ENCODE measurements around the gene TANGO2. TPM values are rescaled to one million over a fixed set of nuclear protein-coding genes. Genes with fewer than 3 reads are reported as not detected.

The TANGO2 gene, protein sequence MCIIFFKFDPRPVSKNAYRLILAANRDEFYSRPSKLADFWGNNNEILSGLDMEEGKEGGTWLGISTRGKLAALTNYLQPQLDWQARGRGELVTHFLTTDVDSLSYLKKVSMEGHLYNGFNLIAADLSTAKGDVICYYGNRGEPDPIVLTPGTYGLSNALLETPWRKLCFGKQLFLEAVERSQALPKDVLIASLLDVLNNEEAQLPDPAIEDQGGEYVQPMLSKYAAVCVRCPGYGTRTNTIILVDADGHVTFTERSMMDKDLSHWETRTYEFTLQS
- 28.7 and 31.5 TPM in 2 replicates for total RNA-seq

DNA sequence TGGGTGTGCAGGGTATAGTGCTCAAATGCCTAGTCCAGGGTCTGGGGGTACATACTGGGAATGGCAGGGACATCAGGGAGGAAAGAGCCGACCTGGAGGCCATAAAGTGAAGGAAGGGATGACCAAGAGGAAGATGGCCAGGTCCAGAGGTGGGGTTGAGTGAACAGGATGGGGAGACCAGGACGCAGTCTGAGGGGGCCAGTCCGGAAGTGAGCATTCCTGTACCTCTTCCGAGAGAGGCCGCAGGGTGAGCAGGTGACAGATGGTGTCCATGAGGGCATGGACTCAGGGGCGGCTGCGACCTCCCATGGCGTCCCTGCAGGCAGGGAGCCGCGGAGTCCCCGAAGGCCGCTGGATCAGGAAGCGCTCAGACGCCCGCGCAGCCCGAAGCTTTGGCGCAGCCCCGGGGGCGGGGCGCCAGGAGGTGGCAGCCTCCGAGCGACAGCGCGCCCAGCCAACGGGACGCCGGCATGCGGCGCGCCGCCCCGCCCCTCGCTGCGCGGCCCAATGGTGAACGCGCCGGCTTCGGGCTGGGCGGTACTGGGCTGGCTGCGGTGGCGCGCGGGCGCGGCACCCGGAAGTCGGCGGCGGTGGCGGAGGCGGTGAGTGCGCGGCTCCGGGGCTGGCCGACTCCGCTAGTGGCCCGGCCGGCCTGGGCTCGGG is at the start of gene TANGO2:
TANGO2 (plus strand) TSS at position 578 of the 663 bp plus-strand sequence. CDS start 15,689 bp downstream, outside the sequence.

DNA sequence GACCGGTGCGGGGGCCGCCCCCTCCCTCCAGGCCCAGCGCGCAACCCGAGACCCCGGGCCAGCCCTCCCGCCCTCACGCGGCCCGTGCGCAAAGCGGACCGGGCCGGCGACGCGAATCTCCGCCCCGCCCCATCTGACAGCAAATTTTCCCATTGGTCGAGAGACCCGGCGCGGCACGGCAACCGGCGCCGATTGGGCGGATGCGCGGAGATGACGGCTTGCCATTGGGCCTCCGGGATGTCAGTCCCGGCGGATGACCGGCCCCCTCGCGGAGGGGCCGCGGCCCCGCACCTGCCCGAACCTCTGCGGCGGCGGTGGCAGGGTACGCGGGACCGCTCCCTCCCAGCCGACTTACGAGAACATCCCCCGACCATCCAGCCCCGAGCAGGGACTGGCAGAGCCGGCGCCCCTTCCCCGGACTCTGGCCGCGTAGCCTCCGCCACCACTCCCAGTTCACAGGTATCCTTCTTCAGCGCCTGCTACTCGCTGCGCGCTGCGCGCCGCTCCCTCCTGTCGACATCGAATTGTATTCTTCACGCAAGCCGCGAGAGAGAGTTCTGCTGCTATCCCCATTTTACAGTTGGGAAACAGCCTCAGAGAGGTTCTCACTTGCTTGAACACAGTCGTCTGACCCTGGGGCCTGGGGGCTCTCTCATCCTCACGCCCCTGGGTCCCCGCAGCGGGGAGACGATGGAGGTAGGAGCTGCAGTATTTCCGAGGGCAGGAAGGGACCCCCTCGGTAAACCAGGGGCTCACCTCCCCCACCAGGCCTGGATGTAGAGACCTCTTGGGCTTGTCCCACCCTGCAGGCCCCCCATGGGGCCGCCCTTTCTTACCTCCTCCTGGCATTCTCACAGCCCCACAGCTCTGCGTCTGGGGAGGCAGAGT is 3.9 kb upstream of the TANGO2 start, which contains the start of gene ARVCF:
ARVCF (minus strand) TSS at position 90 of the 888 bp plus-strand sequence. CDS start 26,029 bp downstream, outside the sequence.

DNA sequence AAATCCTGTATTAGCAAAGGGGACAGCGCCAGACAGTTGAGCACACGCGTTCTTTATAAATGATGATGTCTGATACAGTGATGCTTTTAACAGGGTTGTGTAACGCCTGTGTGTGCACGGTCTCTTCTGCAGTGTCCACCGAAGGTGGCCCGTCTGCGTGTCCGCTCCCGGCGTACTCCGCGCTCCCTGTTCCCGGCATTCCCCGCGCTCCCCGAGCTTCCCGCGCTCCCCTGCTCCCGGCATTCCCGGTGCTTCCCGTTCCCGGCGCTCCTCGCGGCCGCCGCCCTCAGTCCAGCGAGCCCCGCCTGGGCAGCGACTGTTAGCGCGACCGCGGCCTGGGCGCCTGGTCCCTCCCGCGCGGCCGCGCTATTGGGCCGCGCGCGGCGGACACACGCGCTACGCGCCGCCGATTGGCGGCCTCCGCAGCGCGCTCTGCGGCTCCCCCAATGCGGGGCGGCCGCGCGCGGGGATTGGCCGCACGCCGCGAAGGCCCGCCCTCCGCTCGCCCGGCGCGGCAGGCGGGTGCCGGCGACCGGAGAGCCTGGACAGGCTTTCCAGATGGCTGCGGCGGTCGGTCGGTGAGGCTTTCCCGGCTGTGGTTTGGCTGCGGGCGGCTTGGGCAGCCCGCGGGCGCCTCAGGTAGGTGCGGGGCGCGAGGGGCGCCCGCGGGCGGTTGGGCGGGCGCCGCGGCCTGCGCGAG is 59.0 kb downstream of the TANGO2 start, which contains the start of gene DGCR8:
DGCR8 (plus strand) TSS at position 497 of the 700 bp plus-strand sequence. CDS start 5,723 bp downstream, outside the sequence.

DNA sequence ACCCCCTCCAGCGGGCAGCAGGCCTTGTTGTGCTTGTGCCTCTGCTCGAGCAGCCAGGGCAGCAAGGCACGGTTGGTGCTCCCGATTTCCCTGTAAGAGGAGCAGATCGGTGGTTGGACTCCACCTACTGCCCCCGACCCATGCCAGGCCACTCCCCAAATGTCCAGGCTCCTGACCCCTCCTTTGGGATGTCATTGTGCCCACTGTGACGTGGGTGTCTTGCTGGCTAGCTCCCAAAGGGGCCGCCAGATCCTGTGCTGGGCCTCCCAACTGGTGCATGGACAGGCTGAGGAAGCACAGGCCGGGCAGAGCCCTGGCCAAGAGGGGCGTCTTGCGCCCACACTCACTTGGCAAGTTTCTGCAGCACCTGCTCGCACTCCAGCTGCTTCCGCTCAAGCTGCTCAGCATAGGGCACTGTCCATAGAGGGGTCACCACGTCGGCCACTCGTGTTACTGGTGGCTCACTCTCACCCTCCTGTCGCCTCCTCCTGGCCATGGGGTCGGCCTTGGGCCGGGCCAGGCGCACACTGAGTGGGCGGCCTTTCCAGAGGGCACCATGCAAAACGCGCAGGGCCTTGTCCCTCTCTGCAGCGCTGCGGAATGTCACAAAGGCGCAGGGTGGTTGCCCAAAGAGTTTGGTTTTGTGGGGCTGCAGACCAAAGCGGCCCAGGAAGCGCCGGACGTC is 94.9 kb downstream of the TANGO2 start, which contains the start of gene RANBP1:
RANBP1 (plus strand) TSS at position 414 of the 685 bp plus-strand sequence; CDS start at position 495, 81 bp downstream.

Small RNA genes within 50 kb of the gene (small RNA-seq; reads per million reads assigned to genes)
- 102 reads per million, percentile 98 among the genes with 10 or more reads in this experiment for gene MIR185
- gene MIR6816: 0.25 reads per million
- not detected for gene RF00017

Other genes starting within 250 kb of the TANGO2 start
- gene GNB1L, start 166.2 kb upstream of the TANGO2 start, total RNA-seq: 5.7 and 7.0 TPM in 2 replicates
- gene RTL10, start 166.2 kb upstream of the TANGO2 start, total RNA-seq: 9.9 and 15.2 TPM in 2 replicates
- gene COMT, start 79.3 kb upstream of the TANGO2 start, total RNA-seq: 86.4 and 136 TPM in 2 replicates
- gene TXNRD2, start 79.3 kb upstream of the TANGO2 start, total RNA-seq: 20.9 and 31.3 TPM in 2 replicates
- 2.6 and 3.3 TPM in 2 replicates for gene ARVCF, start 4.3 kb upstream of the TANGO2 start, total RNA-seq
- gene DGCR8, start 59.1 kb downstream of the TANGO2 start, total RNA-seq: 17.6 and 30.1 TPM in 2 replicates
- 221 and 271 TPM in 2 replicates for gene RANBP1, start 95.0 kb downstream of the TANGO2 start, total RNA-seq
- gene TRMT2A, start 96.1 kb downstream of the TANGO2 start, total RNA-seq: 50.3 and 52.8 TPM in 2 replicates
- 9.6 and 14.9 TPM in 2 replicates for gene ZDHHC8, start 110.7 kb downstream of the TANGO2 start, total RNA-seq
- gene CCDC188, start 129.9 kb downstream of the TANGO2 start, total RNA-seq: 0.37 and 2.2 TPM in 2 replicates
- 0.59 TPM in 1 of 2 replicates, not detected in the other for gene RTN4R, start 247.2 kb downstream of the TANGO2 start, total RNA-seq